Stimulated activated naive CD8-positive, alpha-beta T cell treated with anti-CD3 and anti-CD28 coated beads, Interleukin-15, Interleukin-2, amounts not matched to agents 100 U/mL and 50 U/mL, for 24 hours (primary cell): ENCODE results near the gene UBXN7.
"Not testable (repeated sequence)": the region's sequence is repeated elsewhere in the genome, so short reads cannot be mapped to it uniquely, and the experiment has no call there.

Experiments
- ATAC-seq: fragments of 150-1000 bp; cut with Tn5 transposase; one replicate; pipeline ENCODE4 v1.10.0; 2021
- DNase-seq: peaks from one replicate; pipeline ENCODE4 v3.0.0; 2021

UBXN7 gene

GRCh38 chr3:196317687-196318467, 114.3 kb downstream of the UBXN7 start, which contains the start of gene DYNLT2B:
Gene DYNLT2B, minus strand, starts transcription at chr3:196318240. Its CDS starts 88 bp downstream, at chr3:196318152.
- ATAC-seq (peak; percentile 94), DNase-seq (peak; percentile 89)

GRCh38 chr3:196316799-196317686, 115.2 kb downstream of the UBXN7 start:
- not testable (repeated sequence) for ATAC-seq, DNase-seq

GRCh38 chr3:196315821-196316220, 116.4 kb downstream of the UBXN7 start:
- DNase-seq (no peak), ATAC-seq (no peak)

DNA sequence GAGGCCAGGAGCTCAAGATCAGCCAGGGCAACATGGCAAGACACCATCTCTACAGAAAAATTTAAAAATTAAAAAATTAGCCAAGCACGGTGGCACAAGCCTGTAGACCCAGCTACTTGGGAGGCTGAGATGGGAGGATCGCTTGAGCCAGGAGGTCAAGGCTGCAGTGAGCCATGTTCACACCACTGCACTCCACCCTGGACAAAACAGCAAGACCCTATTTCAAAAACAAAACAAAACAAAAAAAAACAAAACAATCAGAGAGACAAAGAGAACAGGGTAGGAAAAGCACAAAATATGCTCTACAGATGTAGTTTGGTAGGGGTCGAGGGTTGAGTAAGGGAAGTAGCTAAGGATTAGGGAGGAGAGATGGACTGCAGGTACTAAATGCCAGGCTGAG, 117.6 kb downstream of the UBXN7 start:
- DNase-seq, result no peak
- ATAC-seq, result no peak

DNA sequence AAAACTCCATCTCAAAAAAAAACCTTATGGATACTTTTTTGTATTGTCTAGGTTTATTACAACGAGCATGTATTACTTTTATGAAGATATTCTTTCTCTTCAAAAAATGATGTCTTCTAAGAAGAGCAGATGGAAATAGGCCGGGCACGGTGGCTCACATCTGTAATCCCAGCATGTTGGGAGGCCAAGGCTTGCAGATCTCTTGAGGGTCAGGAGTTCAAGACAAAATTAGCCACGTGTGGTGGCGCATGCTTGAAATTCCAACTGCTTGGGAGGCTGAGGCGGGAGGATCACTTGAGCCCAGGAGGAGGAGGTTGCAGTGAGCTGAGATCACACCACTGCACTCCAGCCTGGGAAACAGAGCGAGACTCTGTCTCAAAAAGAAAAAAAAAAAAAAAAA, 118.1 kb downstream of the UBXN7 start:
- not testable (repeated sequence) for DNase-seq

GRCh38 chr3:196302960-196303359, 129.3 kb downstream of the UBXN7 start:
- ATAC-seq, DNase-seq: not testable (repeated sequence)

More for the DNA sequence above, 118.1 kb downstream of the UBXN7 start:
- not testable (repeated sequence) for ATAC-seq

GRCh38 chr3:196302551-196302950, 129.7 kb downstream of the UBXN7 start:
- ATAC-seq, result not testable (repeated sequence)

GRCh38 chr3:196298521-196298920, 133.7 kb downstream of the UBXN7 start:
- DNase-seq, result no peak
- ATAC-seq, result no peak

More at GRCh38 chr3:196302551-196302950, 129.7 kb downstream of the UBXN7 start:
- not testable (repeated sequence) for DNase-seq
